Measurements from ENCODE around the gene AATK.

Gene AATK

GRCh38 chr17:81069135-81069645 lies 96.8 kb downstream of the AATK start:
- no peak overlapping the region for H3K27ac ChIP-seq
- H3K36me3 ChIP-seq = no peaks in the 10 kb centered on the region
- H3K4me3 ChIP-seq = no peak overlapping the region
- H3K27me3 ChIP-seq = peaks cover 0 to 18% of the 10 kb centered on the region in 2 donors
- DNase-seq = no peak
- intact Hi-C loops (cut with DNase I; ENCODE audit: low total_unique reads) = no loop called here
- no peak for TF ChIP-seq CTCF (IDR thresholded peaks at IDR 0.05)
- H3K4me1 ChIP-seq = peaks cover 0 to 36% (median 6%) of the 10 kb centered on the region in 4 donors
- no peaks in the 10 kb centered on the region for H3K9me3 ChIP-seq

- H3K4me1 ChIP-seq = peaks cover 0 to 42% (median 7%) of the 10 kb centered on the region in 4 donors
- H3K4me3 ChIP-seq = no peak overlapping the region
- no peak overlapping the region for H3K27ac ChIP-seq
- intact Hi-C loops (cut with DNase I; ENCODE audit: low total_unique reads) = no loop called here
- no peak for TF ChIP-seq CTCF (IDR thresholded peaks at IDR 0.05)
- H3K36me3 ChIP-seq = no peaks in the 10 kb centered on the region
- no peak for DNase-seq
- H3K9me3 ChIP-seq = no peaks in the 10 kb centered on the region
- H3K27me3 ChIP-seq = peaks cover 0 to 18% of the 10 kb centered on the region in 2 donors
Measured at GRCh38 chr17:81068411-81069134, 97.4 kb downstream of the AATK start.

DNA sequence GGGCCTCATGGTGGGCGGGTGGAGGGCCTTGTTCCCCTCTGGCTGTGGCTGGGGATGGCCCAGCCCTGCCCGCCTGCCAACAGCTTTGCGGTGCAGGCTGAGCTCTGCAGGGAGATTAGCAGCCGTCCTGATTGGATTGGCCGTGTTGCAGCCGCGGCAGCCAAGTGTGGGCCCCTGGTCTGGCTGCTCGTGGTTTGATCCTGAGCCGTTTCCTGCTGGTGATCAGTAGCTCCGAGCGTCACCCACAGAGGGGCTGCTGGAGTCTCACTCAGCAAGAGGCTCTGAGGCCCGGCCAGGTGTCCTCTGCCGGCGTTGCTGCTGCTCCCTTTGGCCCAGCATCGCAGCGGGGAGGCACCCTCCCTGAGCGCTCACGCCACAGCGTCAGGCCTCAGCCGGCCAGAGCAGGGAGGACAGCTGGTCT lies 98.6 kb downstream of the AATK start:
- no peak for DNase-seq
- Histone ChIP-seq H3K27me3 (peaks cover 0 to 18% of the 10 kb centered on the region in 2 donors), H3K4me1 (peaks cover 0 to 43% (median 7%) of the 10 kb centered on the region in 4 donors), H3K36me3 (no peaks in the 10 kb centered on the region), H3K9me3 (no peaks in the 10 kb centered on the region), H3K27ac (no peak overlapping the region), H3K4me3 (no peak overlapping the region)
- no peak for TF ChIP-seq CTCF (IDR thresholded peaks at IDR 0.05)
- intact Hi-C loops (cut with DNase I; ENCODE audit: low total_unique reads) = no loop called here
